ENCODE data around the gene DUSP1.

Gene DUSP1

GRCh38 chr5:172743112-172743959 is 27.7 kb downstream of the DUSP1 start:
- DNase-seq (ENCODE audit: low read depth) = no peak

GRCh38 chr5:172741206-172741582 is 29.8 kb downstream of the DUSP1 start:
- no peak for DNase-seq (ENCODE audit: low read depth)

- peak; percentile 89 for DNase-seq (ENCODE audit: low read depth)
Measured at GRCh38 chr5:172740428-172741205, 30.4 kb downstream of the DUSP1 start.

- DNase-seq (ENCODE audit: low read depth) = no peak
Measured at GRCh38 chr5:172739375-172739774, 31.6 kb downstream of the DUSP1 start.

- DNase-seq (ENCODE audit: low read depth) = no peak
Measured at GRCh38 chr5:172736508-172737135, 34.4 kb downstream of the DUSP1 start.

GRCh38 chr5:172735141-172735831 is 35.7 kb downstream of the DUSP1 start:
- no peak for DNase-seq (ENCODE audit: low read depth)

GRCh38 chr5:172733974-172734346 is 37.0 kb downstream of the DUSP1 start:
- no peak for DNase-seq (ENCODE audit: low read depth)

GRCh38 chr5:172733131-172733973 is 37.6 kb downstream of the DUSP1 start:
- DNase-seq (ENCODE audit: low read depth) = peak; percentile 96

- DNase-seq (ENCODE audit: low read depth) = no peak
Measured at GRCh38 chr5:172732201-172732865, 38.7 kb downstream of the DUSP1 start.

- DNase-seq (ENCODE audit: low read depth) = no peak
Measured at GRCh38 chr5:172731680-172732074, 39.3 kb downstream of the DUSP1 start.

GRCh38 chr5:172730981-172731679 is 39.9 kb downstream of the DUSP1 start:
- peak; percentile 32 for DNase-seq (ENCODE audit: low read depth)

GRCh38 chr5:172730222-172730621 is 40.8 kb downstream of the DUSP1 start:
- no peak for DNase-seq (ENCODE audit: low read depth)

- DNase-seq (ENCODE audit: low read depth) = no peak
Measured at GRCh38 chr5:172729588-172729987, 41.4 kb downstream of the DUSP1 start.

GRCh38 chr5:172728481-172729241 is 42.3 kb downstream of the DUSP1 start:
- no peak for DNase-seq (ENCODE audit: low read depth)

- DNase-seq (ENCODE audit: low read depth) = no peak
Measured at GRCh38 chr5:172727551-172727950, 43.4 kb downstream of the DUSP1 start.

GRCh38 chr5:172726966-172727365 is 44.0 kb downstream of the DUSP1 start:
- no peak for DNase-seq (ENCODE audit: low read depth)

GRCh38 chr5:172725785-172726184 is 45.2 kb downstream of the DUSP1 start:
- no peak for DNase-seq (ENCODE audit: low read depth)

GRCh38 chr5:172725273-172725672 is 45.7 kb downstream of the DUSP1 start:
- no peak for DNase-seq (ENCODE audit: low read depth)
